ENCODE data around the gene ZNF791.
"Not testable (repeated sequence)": the region's sequence is repeated elsewhere in the genome, so short reads cannot be mapped to it uniquely, and the experiment has no call there.

ZNF791 gene

GRCh38 chr19:12610540-12611360 lies at the start of gene ZNF791, which contains the start of gene ZNF490:
ZNF791 (plus strand) TSS chr19:12610920; CDS start chr19:12611080, 160 bp downstream.
ZNF490 (minus strand) TSS chr19:12610813; CDS start chr19:12610680, 133 bp downstream.
- DNase-seq = peak; percentile 98

GRCh38 chr19:12564016-12564664 lies 46.6 kb upstream of the ZNF791 start:
- peak; percentile 30 for DNase-seq

DNA sequence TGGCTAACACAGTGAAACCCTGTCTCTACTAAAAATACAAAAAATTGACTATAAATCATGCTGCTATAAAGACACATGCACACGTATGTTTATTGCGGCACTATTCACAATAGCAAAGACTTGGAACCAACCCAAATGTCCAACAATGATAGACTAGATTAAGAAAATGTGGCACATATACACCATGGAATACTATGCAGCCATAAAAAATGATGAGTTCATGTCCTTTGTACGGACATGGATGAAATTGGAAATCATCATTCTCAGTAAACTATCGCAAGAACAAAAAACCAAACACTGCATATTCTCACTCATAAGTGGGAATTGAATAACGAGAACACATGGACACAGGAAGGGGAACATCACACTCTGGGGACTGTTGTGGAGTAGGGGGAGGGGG lies 44.3 kb upstream of the ZNF791 start:
- DNase-seq = not testable (repeated sequence)

GRCh38 chr19:12567951-12568350 lies 42.8 kb upstream of the ZNF791 start:
- DNase-seq = no peak

GRCh38 chr19:12574036-12574435 lies 36.7 kb upstream of the ZNF791 start:
- no peak for DNase-seq

DNA sequence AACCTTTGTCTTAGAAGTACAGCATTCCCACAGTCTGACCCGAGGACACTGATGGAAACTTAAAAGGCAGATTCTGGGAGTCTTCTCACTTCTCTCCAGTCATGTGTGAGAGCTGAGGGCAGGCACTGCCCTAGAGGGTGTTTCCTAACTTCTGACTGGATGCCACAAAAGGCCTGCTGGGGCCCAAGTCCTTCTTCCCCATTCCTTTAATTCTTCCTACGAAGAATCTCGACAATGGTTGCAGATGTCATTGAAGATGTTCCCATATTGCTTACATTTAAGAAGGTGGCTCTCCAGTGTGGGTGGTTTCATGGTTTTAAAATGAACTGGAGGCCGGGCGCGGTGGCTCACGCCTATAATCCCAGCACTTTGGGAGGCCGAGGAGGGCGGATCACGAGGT lies 32.1 kb upstream of the ZNF791 start:
- DNase-seq = no peak

GRCh38 chr19:12580180-12580694 lies 30.5 kb upstream of the ZNF791 start:
- DNase-seq = no peak

GRCh38 chr19:12581100-12581499 lies 29.6 kb upstream of the ZNF791 start:
- DNase-seq = no peak

DNA sequence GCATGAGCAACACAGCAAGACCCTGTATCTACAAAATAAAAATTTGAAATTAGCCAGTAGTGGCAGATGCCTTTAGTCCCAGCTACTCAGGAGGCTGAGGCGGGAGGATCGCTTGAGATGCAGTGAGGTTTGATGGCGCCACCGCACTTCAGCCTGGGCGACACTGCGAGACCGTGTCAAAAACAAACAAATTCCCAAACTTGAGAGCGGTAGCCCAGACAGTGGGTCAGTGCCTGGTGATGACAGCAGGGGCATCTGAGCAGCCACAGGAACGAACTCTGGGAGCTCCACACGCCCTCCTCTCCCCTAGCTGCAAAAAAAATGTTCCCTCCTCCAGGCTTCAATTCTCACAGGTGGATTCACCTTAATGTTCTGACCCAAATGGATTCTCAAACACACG lies 14.2 kb upstream of the ZNF791 start:
- DNase-seq = no peak

DNA sequence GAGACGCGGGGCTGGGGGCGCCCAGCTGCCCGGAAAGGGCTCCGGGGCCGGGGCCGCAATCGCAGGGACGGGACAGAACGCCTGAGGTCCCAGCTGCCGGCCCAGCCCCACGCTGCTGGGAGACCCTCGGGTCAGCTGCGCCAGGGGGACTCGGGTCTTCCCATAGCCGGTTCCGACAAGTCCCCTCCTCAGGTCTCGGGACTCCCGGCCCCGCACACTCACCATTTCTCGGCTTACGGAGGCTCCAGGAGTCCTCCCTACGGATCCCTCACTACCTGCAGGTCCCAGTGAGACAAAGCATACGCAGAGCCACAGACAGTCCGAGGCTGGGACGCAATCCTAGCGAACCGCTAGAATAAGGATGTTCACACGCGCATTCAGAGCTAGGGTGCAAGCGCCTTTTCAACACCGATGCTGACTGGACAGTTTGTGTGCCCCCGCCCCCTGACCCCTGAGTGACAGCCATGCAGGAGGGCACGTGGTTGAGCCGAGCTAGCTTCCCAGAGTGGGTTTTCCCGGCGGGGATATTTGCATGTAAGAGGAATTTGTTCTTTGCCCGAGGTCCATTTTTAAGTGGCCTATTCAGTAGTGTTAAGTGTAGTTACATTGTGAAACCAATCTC lies 13.7 kb upstream of the ZNF791 start:
- no peak for DNase-seq

GRCh38 chr19:12597594-12597993 lies 13.1 kb upstream of the ZNF791 start:
- DNase-seq = no peak

GRCh38 chr19:12603714-12604113 lies 7.0 kb upstream of the ZNF791 start:
- DNase-seq = no peak

DNA sequence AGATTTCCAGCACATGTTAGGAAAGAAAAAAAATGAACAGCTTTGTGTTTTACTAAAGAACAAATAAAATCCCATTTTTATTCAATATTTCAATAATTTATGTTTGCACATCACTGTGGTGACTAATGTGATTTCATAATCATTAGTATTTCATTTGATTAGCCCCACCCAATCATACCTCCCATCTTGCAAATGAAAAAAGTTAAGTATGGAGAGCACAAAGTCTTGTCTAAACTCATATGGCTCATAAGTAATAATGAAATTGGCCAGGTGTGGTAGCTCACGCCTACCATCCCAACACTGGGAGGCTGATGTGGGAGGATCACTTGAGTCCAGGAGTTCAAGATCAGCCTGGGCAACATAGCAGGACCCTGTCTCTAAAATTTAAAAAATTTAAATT lies 3.9 kb upstream of the ZNF791 start:
- DNase-seq = no peak

- DNase-seq = no peak
Measured at GRCh38 chr19:12607631-12608030, 3.1 kb upstream of the ZNF791 start.

- DNase-seq = peak; percentile 44
Measured at GRCh38 chr19:12611361-12611699, 610 bp downstream of the ZNF791 start.

DNA sequence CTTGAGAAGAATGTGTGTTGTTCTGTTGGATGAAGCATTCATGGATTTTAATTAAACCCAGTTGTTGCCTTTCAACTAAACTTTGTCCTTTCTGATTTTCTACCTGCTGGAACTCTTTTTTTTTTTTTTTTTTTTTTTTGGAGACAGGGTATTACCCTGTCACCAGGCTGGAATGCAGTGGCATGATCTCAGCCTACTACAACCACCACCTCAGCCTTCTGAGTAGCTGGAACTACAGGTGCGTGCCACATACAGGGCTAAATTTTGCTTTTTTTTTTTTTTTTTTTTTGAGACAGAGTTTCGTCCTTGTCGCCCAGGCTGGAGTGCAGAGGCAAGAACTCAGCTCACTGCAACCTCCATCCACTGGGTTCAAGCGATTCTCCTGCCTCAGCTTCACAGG lies 6.9 kb downstream of the ZNF791 start:
- DNase-seq = no peak

- not testable (repeated sequence) for DNase-seq
Measured at GRCh38 chr19:12621253-12622024, 10.7 kb downstream of the ZNF791 start.

DNA sequence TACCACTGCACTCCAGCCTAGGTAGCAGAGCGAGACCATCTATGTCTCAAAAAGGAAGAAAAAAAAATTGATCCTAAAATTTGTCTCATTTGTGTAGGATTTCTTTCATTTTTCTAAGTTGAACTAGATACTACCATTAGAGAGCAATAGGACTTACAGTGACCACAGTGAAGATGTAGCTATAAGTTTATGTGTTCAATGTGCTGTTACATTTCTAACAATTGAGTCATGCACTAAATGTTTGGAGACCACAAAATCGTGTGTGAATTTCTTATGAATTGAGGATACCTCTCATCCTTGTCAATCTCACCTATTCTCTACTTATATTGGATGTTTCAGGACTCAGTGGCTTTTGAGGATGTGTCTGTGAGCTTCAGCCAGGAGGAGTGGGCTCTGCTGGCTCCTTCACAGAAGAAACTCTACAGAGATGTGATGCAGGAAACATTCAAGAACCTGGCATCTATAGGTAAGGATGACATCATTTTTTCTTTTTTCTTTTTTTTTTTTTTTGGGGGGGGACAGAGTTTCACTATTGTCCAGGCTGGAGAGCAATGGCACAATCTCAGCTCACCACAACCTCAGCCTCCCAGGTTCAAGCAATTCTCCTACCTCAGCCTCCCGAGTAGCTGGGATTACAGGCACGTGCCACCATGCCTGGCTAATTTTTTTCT lies 12.8 kb downstream of the ZNF791 start:
- no peak for DNase-seq

DNA sequence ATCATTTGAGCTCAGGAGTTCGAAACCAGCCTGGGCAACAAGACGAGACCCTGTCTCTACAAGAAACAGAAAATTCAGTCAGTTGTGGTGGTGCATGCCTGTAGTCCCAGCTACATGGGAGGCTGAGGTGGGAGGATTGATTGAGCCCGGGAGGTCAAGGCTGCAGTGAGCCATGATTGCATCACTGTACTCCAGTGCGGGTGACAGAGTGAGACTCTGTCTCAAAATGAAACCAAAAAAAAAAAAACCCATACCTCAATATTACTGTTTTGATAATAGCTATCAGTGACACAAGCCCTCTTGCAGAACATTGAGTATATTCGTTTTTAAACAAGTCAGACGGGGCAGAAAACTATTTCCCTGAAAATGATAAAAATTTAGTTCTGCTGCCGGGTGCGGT lies 16.2 kb downstream of the ZNF791 start:
- DNase-seq = no peak

GRCh38 chr19:12628040-12629022 lies 17.6 kb downstream of the ZNF791 start:
- no peak for DNase-seq

DNA sequence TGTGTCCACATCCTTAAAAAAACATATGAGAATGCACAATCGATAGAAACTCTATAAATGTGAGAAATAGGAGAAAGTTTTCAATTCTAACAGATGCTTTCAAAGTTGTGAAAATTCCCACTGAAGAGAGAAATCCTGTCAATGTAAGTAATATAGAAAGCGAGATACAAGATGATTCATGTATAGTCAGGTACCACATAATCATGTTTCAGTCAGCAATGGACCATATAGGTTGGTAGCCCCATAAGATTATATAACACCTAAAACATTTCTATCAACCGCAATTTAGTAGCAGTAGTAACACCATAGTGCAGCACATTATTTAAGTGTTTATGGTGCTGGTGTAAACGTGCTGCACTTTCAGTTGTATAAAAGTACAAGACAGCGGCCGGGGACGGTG lies 18.5 kb downstream of the ZNF791 start:
- no peak for DNase-seq
